ENCODE results near the gene TECPR1.

DNA sequence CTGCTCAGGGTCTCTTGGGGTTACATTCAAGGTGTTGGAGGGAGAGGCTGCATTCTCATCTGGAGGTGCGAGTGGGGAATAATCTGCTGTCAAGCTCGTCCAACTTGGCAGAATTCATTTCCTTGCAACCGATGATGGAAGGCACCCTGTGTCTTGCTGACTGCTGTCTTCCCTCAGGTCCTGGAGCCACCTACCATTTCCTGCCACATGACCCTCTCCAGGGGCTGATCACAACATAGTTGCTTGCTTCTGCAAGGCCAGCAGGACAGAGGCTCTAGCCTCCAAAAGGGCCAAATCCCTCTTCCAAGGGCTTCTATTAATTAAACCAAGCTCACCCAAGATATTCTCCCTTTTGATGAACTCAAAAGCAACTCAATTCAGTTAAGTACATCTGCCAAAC is 15.3 kb upstream of the TECPR1 start:
- no peak for TF ChIP-seq EZH2 (IDR thresholded peaks at IDR 0.05; ENCODE audit: low read length, unreplicated experiment)
- TF ChIP-seq, protein P1, sequence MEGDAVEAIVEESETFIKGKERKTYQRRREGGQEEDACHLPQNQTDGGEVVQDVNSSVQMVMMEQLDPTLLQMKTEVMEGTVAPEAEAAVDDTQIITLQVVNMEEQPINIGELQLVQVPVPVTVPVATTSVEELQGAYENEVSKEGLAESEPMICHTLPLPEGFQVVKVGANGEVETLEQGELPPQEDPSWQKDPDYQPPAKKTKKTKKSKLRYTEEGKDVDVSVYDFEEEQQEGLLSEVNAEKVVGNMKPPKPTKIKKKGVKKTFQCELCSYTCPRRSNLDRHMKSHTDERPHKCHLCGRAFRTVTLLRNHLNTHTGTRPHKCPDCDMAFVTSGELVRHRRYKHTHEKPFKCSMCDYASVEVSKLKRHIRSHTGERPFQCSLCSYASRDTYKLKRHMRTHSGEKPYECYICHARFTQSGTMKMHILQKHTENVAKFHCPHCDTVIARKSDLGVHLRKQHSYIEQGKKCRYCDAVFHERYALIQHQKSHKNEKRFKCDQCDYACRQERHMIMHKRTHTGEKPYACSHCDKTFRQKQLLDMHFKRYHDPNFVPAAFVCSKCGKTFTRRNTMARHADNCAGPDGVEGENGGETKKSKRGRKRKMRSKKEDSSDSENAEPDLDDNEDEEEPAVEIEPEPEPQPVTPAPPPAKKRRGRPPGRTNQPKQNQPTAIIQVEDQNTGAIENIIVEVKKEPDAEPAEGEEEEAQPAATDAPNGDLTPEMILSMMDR (conservative IDR thresholded peaks at IDR 0.05; ENCODE audit: low read depth, low read length) = no peak

Data from PC-3 (cell line).